ENCODE data around the gene AGT. TPM values are rescaled to one million over a fixed set of nuclear protein-coding genes. Genes with fewer than 3 reads are reported as not detected.
"Not testable (repeated sequence)": the region's sequence is repeated elsewhere in the genome, so short reads cannot be mapped to it uniquely, and the experiment has no call there.

The AGT gene
- total RNA-seq, 1 donor from 2014 or later: 47.6 TPM

GRCh38 chr1:230693221-230693620, 20.7 kb downstream of the AGT start:
- no peak for DNase-seq (ENCODE audit: low spot score)

- DNase-seq (ENCODE audit: low spot score): no peak
Observed at GRCh38 chr1:230691615-230692014, 22.3 kb downstream of the AGT start.

- no peak for DNase-seq (ENCODE audit: low spot score)
Observed at GRCh38 chr1:230690101-230690500, 23.8 kb downstream of the AGT start.

- no peak for DNase-seq (ENCODE audit: low spot score)
Observed at GRCh38 chr1:230686747-230687146, 27.2 kb downstream of the AGT start.

GRCh38 chr1:230684998-230685397, 28.9 kb downstream of the AGT start:
- DNase-seq (ENCODE audit: low spot score): no peak

- no peak for DNase-seq (ENCODE audit: low spot score)
Observed at GRCh38 chr1:230684146-230684545, 29.8 kb downstream of the AGT start.

- DNase-seq (ENCODE audit: low spot score): no peak
Observed at GRCh38 chr1:230682882-230683610, 30.9 kb downstream of the AGT start.

- no peak for DNase-seq (ENCODE audit: low spot score)
Observed at GRCh38 chr1:230682274-230682673, 31.6 kb downstream of the AGT start.

- no peak for DNase-seq (ENCODE audit: low spot score)
Observed at GRCh38 chr1:230681599-230681998, 32.3 kb downstream of the AGT start.

GRCh38 chr1:230680300-230681025, 33.5 kb downstream of the AGT start:
- no peak for DNase-seq (ENCODE audit: low spot score)

GRCh38 chr1:230679825-230680224, 34.1 kb downstream of the AGT start:
- no peak for DNase-seq (ENCODE audit: low spot score)

- DNase-seq (ENCODE audit: low spot score): no peak
Observed at GRCh38 chr1:230679192-230679591, 34.7 kb downstream of the AGT start.

- DNase-seq (ENCODE audit: low spot score): no peak
Observed at GRCh38 chr1:230677200-230677599, 36.7 kb downstream of the AGT start.

GRCh38 chr1:230674581-230674980, 39.3 kb downstream of the AGT start:
- DNase-seq (ENCODE audit: low spot score): no peak

- DNase-seq (ENCODE audit: low spot score): no peak
Observed at GRCh38 chr1:230669543-230669942, 44.4 kb downstream of the AGT start.

GRCh38 chr1:230668227-230668626, 45.7 kb downstream of the AGT start:
- DNase-seq (ENCODE audit: low spot score): no peak

GRCh38 chr1:230661976-230662375, 51.9 kb downstream of the AGT start:
- no peak for DNase-seq (ENCODE audit: low spot score)

GRCh38 chr1:230658691-230659090, 55.2 kb downstream of the AGT start:
- DNase-seq (ENCODE audit: low spot score): no peak

GRCh38 chr1:230658103-230658502, 55.8 kb downstream of the AGT start:
- not testable (repeated sequence) for DNase-seq (ENCODE audit: low spot score)

- DNase-seq (ENCODE audit: low spot score): not testable (repeated sequence)
Observed at GRCh38 chr1:230656719-230657118, 57.2 kb downstream of the AGT start.
